K562 (cell line): ENCODE data around the gene RIOK3. TPM values are rescaled to one million over a fixed set of nuclear protein-coding genes. Genes with fewer than 3 reads are reported as not detected.
A peak's percentile ranks its signal among the peaks of the same experiment; 100 is the strongest.

Experiments used
- BCLAF1 ChIP-seq, 2 experiments: fragments of 450-650 bp in 1 of 2; IDR thresholded peaks; 2 replicates each; pipeline ENCODE4 v1.6.1; 2011 to 2017; ENCODE audit warnings: low read depth in 2 of 2, antibody characterized with exemption in 1 of 2, borderline replicate concordance in 1 of 2, low read length in 1 of 2, mild to moderate bottlenecking in 1 of 2, mixed read lengths in 1 of 2; ENCODE audit not compliant: control insufficient read depth in 1 of 2
- CTBP1 ChIP-seq: fragments of 450-650 bp; IDR thresholded peaks from 2 replicates; pipeline ENCODE4 v1.6.1; 2016; ENCODE audit warnings: borderline replicate concordance
- IRF9 ChIP-seq: fragments of 450-650 bp; IDR thresholded peaks from 2 replicates; pipeline ENCODE4 v1.6.1; 2016; ENCODE audit warnings: missing biosample characterization, missing genetic modification characterization
- MEF2A ChIP-seq: IDR thresholded peaks from 2 replicates; pipeline ENCODE4 v1.6.1; 2011; ENCODE audit warnings: low read depth, mild to moderate bottlenecking, low read length, moderate library complexity; ENCODE audit not compliant: control insufficient read depth
- MXD1 ChIP-seq: fragments of 250-450 bp; sonication (Bioruptor Pico); IDR thresholded peaks from 2 replicates; pipeline ENCODE4 v1.8.0; 2021; ENCODE audit warnings: borderline replicate concordance, mild to moderate bottlenecking, moderate library complexity; ENCODE audit not compliant: poor library complexity, severe bottlenecking
- NR2C1 ChIP-seq, 2 experiments: fragments of 450-650 bp; IDR thresholded peaks; 2 replicates each; pipeline ENCODE4 v1.6.1; 2017; ENCODE audit warnings: mild to moderate bottlenecking in 2 of 2, antibody characterized with exemption in 1 of 2, inconsistent platforms in 1 of 2, missing compliant biosample characterization in 1 of 2, missing genetic modification characterization in 1 of 2
- SP2 ChIP-seq: IDR thresholded peaks from 2 replicates; pipeline ENCODE4 v1.6.1; 2011; ENCODE audit warnings: mild to moderate bottlenecking, low read depth, low read length, moderate library complexity; ENCODE audit not compliant: poor library complexity, severe bottlenecking; ENCODE audit errors: extremely low read depth
- TEAD2 ChIP-seq: fragments of 450-650 bp; IDR thresholded peaks from 2 replicates; pipeline ENCODE4 v1.6.1; 2016; ENCODE audit warnings: missing genetic modification characterization, control low read depth, missing compliant biosample characterization
- TFE3 ChIP-seq: fragments of 450-650 bp; formaldehyde crosslinking; IDR thresholded peaks from 2 replicates; pipeline ENCODE4 v1.4.0; 2020; ENCODE audit warnings: mild to moderate bottlenecking, mixed read lengths
- VEZF1 ChIP-seq: fragments of 200-800 bp; sonication (Bioruptor generic); IDR thresholded peaks from 2 replicates; pipeline ENCODE4 v1.6.1; 2017; ENCODE audit warnings: missing genetic modification characterization, missing compliant biosample characterization
- ZMIZ1 ChIP-seq, 2 experiments: fragments of 150-350 bp in 1 of 2; IDR thresholded peaks; 2 replicates each; pipeline ENCODE4 v1.6.1; 2012 to 2016; ENCODE audit warnings: low read depth in 2 of 2, low read length in 2 of 2, mild to moderate bottlenecking in 1 of 2, moderate library complexity in 1 of 2
- ZNF184 ChIP-seq: sonication (generic); formaldehyde crosslinking; IDR thresholded peaks from 2 replicates; pipeline ENCODE4 v1.5.0; 2020; ENCODE audit warnings: missing genetic modification reagents
- polyA plus RNA-seq, 8 experiments: library from polyadenylated mRNA; depleted of rRNA in 4 of 8; stranded (reverse) in 5 of 8; unstranded in 3 of 8; fragments of >200 nt; fragmentation: Nextera tagmentation in 2 of 8; fragmentation: Illumina TruSeq in 1 of 8; extraction: Ambion mirVana in 2 of 8; extraction: Trizol in 1 of 8; gene quantifications; 2 replicates each; pipeline versions ENCODE4 v1.2.1 to v1.2.3, GENCODE V29; 2011 to 2014; ENCODE audit warnings: inconsistent platforms in 1 of 8, missing spikeins in 1 of 8
- total RNA-seq, 7 experiments: library from RNA; depleted of rRNA in 6 of 7; stranded (reverse); fragments of >200 nt in 6 of 7; fragmentation: Illumina TruSeq in 2 of 7; extraction: Trizol in 2 of 7; gene quantifications; 2 replicates each; pipeline versions ENCODE4 v1.2.1 to v1.2.3, GENCODE V29; 2011 to 2021; ENCODE audit warnings: low replicate concordance in 1 of 7

RIOK3 gene
- total and polyA plus RNA-seq, 9 of the 15 experiments (the other 6 are each of a cell fraction or from before 2014, with no cell fraction given): 21.4 to 89.5 (median 62.9) TPM

GRCh38 chr18:23529604-23530003 lies 76.5 kb downstream of the RIOK3 start (continued):
- 0 out of 2 replicates have a peak, but pooled peaks have one; percentile 16 for TF ChIP-seq VEZF1
- no peak for TF ChIP-seq TFE3
- TF ChIP-seq MXD1 (CRISPR knock-in tag): no peak
- TF ChIP-seq ZMIZ1 (IDR thresholded peaks at IDR 0.05; ENCODE audit: low read depth in 2 of 2, low read length in 2 of 2): no peak
- no peak for TF ChIP-seq BCLAF1 (IDR thresholded peaks at IDR 0.05; ENCODE audit: borderline replicate concordance in 1 of 2, control insufficient read depth in 1 of 2, low read depth in 2 of 2, low read length in 1 of 2)
- TF ChIP-seq MEF2A: no peak
- TF ChIP-seq SP2: no peak
- no peak for TF ChIP-seq TEAD2 (tag)
- no peak for TF ChIP-seq IRF9 (tag)
- TF ChIP-seq ZNF184 (CRISPR knock-in tag): no peak
- TF ChIP-seq CTBP1: peak; percentile 70; the same call in 1 of the 2 replicates
- 0 out of 2 replicates have a peak, but pooled peaks have one; percentile 6 for TF ChIP-seq NR2C1 (IDR thresholded peaks at IDR 0.05)
- no peak; the same call in 1 of the 2 replicates for TF ChIP-seq NR2C1 (tag; IDR thresholded peaks at IDR 0.05)
